ENCODE measurements around the gene CMSS1. TPM values are rescaled to one million over a fixed set of nuclear protein-coding genes. Genes with fewer than 3 reads are reported as not detected.

CMSS1 gene
- total and polyA plus RNA-seq, 7 experiments from 2014 or later = 14.9 to 47.7 (median 18.4) TPM

GRCh38 chr3:100022506-100022905 is 204.8 kb downstream of the CMSS1 start:
- H3K27ac Mint-ChIP-seq = no peak overlapping the region
- DNase-seq (no peak), ATAC-seq (no peak)
- no peaks in the 10 kb centered on the region for H3K9me3 Mint-ChIP-seq
- intact Hi-C loops (cut with micrococcal nuclease) = no loop called here
- no peak overlapping the region for H3K27ac ChIP-seq (ENCODE audit: low read depth, low read length)
- ChIA-PET CTCF (interaction anchor here (0.6 kb wide), 1 partner anchor 1612 kb away, joined by 3 read pairs; no protein-coding TSS in a partner anchor), POLR2A (no interaction called here)
- peaks cover 0 to 4% (median 0%) of the 10 kb centered on the region in 7 donors for H3K4me1 Mint-ChIP-seq
- no peaks in the 10 kb centered on the region for H3K27me3 Mint-ChIP-seq
- H3K36me3 Mint-ChIP-seq = peaks cover 0 to 38% (median 17%) of the 10 kb centered on the region in 5 donors
- no peak overlapping the region for H3K4me3 Mint-ChIP-seq
- H3K9me3 ChIP-seq (ENCODE audit: control insufficient read depth in 2 of 3, low read length in 3 of 3) = no peaks in the 10 kb centered on the region
- H3K4me1 ChIP-seq (ENCODE audit: control insufficient read depth in 2 of 2, insufficient read depth in 2 of 2, low read length in 2 of 2) = no peaks in the 10 kb centered on the region
- H3K27me3 ChIP-seq (ENCODE audit: control insufficient read depth in 2 of 2, insufficient read depth in 2 of 2, low read length in 2 of 2) = no peaks in the 10 kb centered on the region
- no peak overlapping the region for H3K4me3 ChIP-seq (ENCODE audit: low read length)
- H3K36me3 ChIP-seq (ENCODE audit: control insufficient read depth in 2 of 3, insufficient read depth in 3 of 3, low read length in 3 of 3) = peaks cover 0 to 4% (median 0%) of the 10 kb centered on the region in 3 experiments

DNA sequence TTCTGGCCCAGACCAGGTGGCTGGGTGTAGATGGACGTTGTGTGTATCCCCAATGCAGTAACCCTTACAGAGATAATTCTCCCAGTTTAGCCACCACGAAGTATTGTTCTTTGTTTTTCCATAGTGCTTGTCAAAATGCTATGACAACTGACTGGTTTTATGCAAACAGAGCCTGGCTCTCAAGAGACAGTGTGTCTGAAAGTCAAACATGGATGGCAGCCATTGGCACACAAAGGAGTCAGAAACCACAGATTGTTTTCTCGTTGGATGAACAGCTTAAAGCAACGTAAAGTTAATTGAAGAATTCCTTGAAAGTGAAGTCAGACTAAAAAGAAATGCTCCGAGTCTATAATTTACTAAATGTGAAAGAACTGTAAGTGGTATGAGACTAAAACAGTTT is 205.5 kb downstream of the CMSS1 start:
- H3K9me3 Mint-ChIP-seq = no peaks in the 10 kb centered on the region
- ChIA-PET POLR2A (no interaction called here), CTCF (no interaction called here)
- H3K27ac ChIP-seq (ENCODE audit: low read depth, low read length) = no peak overlapping the region
- DNase-seq (no peak), ATAC-seq (no peak)
- no peak overlapping the region for H3K4me3 ChIP-seq (ENCODE audit: low read length)
- H3K27me3 ChIP-seq (ENCODE audit: control insufficient read depth in 2 of 2, insufficient read depth in 2 of 2, low read length in 2 of 2) = no peaks in the 10 kb centered on the region
- no peak overlapping the region for H3K27ac Mint-ChIP-seq
- H3K36me3 Mint-ChIP-seq = peaks cover 0 to 35% (median 17%) of the 10 kb centered on the region in 5 donors
- no peaks in the 10 kb centered on the region for H3K27me3 Mint-ChIP-seq
- H3K4me1 ChIP-seq (ENCODE audit: control insufficient read depth in 2 of 2, insufficient read depth in 2 of 2, low read length in 2 of 2) = no peaks in the 10 kb centered on the region
- no peak overlapping the region for H3K4me3 Mint-ChIP-seq
- intact Hi-C loops (cut with micrococcal nuclease) = no loop called here
- peaks cover 0 to 4% (median 0%) of the 10 kb centered on the region in 7 donors for H3K4me1 Mint-ChIP-seq
- H3K36me3 ChIP-seq (ENCODE audit: control insufficient read depth in 2 of 3, insufficient read depth in 3 of 3, low read length in 3 of 3) = peaks cover 0 to 4% (median 0%) of the 10 kb centered on the region in 3 experiments
- no peaks in the 10 kb centered on the region for H3K9me3 ChIP-seq (ENCODE audit: control insufficient read depth in 2 of 3, low read length in 3 of 3)

- H3K4me3 Mint-ChIP-seq = no peak overlapping the region
- ATAC-seq = no peak
- POLR2A ChIA-PET = no interaction called here
Observed at GRCh38 chr3:100023595-100023994, 205.9 kb downstream of the CMSS1 start.

DNA sequence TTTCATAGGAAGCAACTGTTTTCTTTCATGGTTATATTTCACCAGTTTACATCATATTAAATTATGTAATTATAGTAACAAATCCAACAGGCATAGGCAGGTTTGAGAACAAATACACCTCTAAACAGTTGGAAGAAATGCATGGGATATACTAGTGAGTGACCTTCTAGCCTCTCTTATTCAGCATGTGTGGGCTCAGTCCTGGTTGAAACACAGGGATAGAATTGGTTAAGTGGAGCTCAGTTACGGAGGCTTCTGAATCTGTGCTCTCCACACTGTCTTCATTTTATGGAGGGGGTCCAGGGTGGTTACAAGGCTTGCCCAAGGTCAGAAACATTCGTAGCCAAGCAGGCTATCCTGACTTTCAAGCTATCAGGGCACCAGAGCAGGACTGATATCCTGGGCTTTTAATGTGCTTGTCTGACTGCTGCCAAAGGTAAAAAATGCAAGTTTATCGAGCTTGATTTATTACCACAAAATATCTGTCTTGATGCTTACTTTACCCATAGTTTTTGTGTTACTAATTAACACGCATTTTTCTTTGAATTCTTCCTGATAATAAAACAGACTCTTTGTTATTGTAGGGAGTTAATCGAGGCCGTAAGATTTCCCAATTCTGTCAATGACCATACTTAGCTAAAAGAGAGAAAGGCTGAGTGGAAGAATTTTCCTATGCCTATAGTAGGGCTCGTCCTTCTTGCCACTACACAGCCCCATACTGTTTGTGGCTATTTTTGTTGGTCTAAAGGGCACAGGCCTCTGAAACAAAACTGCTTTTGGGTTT is 207.1 kb downstream of the CMSS1 start:
- no peak overlapping the region for H3K27ac ChIP-seq (ENCODE audit: low read depth, low read length)
- H3K4me3 ChIP-seq (ENCODE audit: low read length) = no peak overlapping the region
- H3K9me3 ChIP-seq (ENCODE audit: control insufficient read depth in 2 of 3, low read length in 3 of 3) = no peaks in the 10 kb centered on the region
- ATAC-seq = no peak
- CTCF ChIA-PET = no interaction called here
- Mint-ChIP-seq H3K27ac (no peak overlapping the region), H3K36me3 (peaks cover 0 to 28% (median 13%) of the 10 kb centered on the region in 5 donors), H3K4me1 (no peaks in the 10 kb centered on the region), H3K4me3 (no peak overlapping the region), H3K27me3 (no peaks in the 10 kb centered on the region), H3K9me3 (no peaks in the 10 kb centered on the region)
- H3K4me1 ChIP-seq (ENCODE audit: control insufficient read depth in 2 of 2, insufficient read depth in 2 of 2, low read length in 2 of 2) = no peaks in the 10 kb centered on the region
- POLR2A ChIA-PET = no interaction called here
- no peaks in the 10 kb centered on the region for H3K27me3 ChIP-seq (ENCODE audit: control insufficient read depth in 2 of 2, insufficient read depth in 2 of 2, low read length in 2 of 2)
- DNase-seq = no peak
- H3K36me3 ChIP-seq (ENCODE audit: control insufficient read depth in 2 of 3, insufficient read depth in 3 of 3, low read length in 3 of 3) = peaks cover 0 to 4% (median 0%) of the 10 kb centered on the region in 3 experiments
- intact Hi-C loops (cut with micrococcal nuclease) = no loop called here

More at GRCh38 chr3:100023595-100023994, 205.9 kb downstream of the CMSS1 start:
- no peaks in the 10 kb centered on the region for H3K9me3 ChIP-seq (ENCODE audit: control insufficient read depth in 2 of 3, low read length in 3 of 3)
- peaks cover 0 to 4% (median 0%) of the 10 kb centered on the region in 3 experiments for H3K36me3 ChIP-seq (ENCODE audit: control insufficient read depth in 2 of 3, insufficient read depth in 3 of 3, low read length in 3 of 3)
- no peak overlapping the region for H3K4me3 ChIP-seq (ENCODE audit: low read length)
- Mint-ChIP-seq H3K27ac (no peak overlapping the region), H3K4me1 (peaks cover 0 to 4% (median 0%) of the 10 kb centered on the region in 7 donors), H3K27me3 (no peaks in the 10 kb centered on the region), H3K36me3 (peaks cover 0 to 32% (median 14%) of the 10 kb centered on the region in 5 donors), H3K9me3 (no peaks in the 10 kb centered on the region)
- CTCF ChIA-PET = no interaction called here
- no peak overlapping the region for H3K27ac ChIP-seq (ENCODE audit: low read depth, low read length)
- no peaks in the 10 kb centered on the region for H3K27me3 ChIP-seq (ENCODE audit: control insufficient read depth in 2 of 2, insufficient read depth in 2 of 2, low read length in 2 of 2)
- intact Hi-C loops (cut with micrococcal nuclease) = no loop called here
- no peaks in the 10 kb centered on the region for H3K4me1 ChIP-seq (ENCODE audit: control insufficient read depth in 2 of 2, insufficient read depth in 2 of 2, low read length in 2 of 2)
- no peak for DNase-seq

GRCh38 chr3:100027321-100027720 is 209.7 kb downstream of the CMSS1 start:
- Mint-ChIP-seq H3K4me1 (peaks cover 0 to 7% (median 0%) of the 10 kb centered on the region in 7 donors), H3K27ac (no peak overlapping the region), H3K9me3 (no peaks in the 10 kb centered on the region), H3K36me3 (peaks cover 0 to 31% (median 15%) of the 10 kb centered on the region in 5 donors), H3K4me3 (no peak overlapping the region), H3K27me3 (no peaks in the 10 kb centered on the region)
- Histone ChIP-seq H3K27me3 (ENCODE audit: control insufficient read depth in 2 of 2, insufficient read depth in 2 of 2, low read length in 2 of 2) (no peaks in the 10 kb centered on the region), H3K4me3 (ENCODE audit: low read length) (no peak overlapping the region), H3K27ac (ENCODE audit: low read depth, low read length) (no peak overlapping the region), H3K4me1 (ENCODE audit: control insufficient read depth in 2 of 2, insufficient read depth in 2 of 2, low read length in 2 of 2) (no peaks in the 10 kb centered on the region), H3K36me3 (ENCODE audit: control insufficient read depth in 2 of 3, insufficient read depth in 3 of 3, low read length in 3 of 3) (peaks cover 0 to 4% (median 0%) of the 10 kb centered on the region in 3 experiments), H3K9me3 (ENCODE audit: control insufficient read depth in 2 of 3, low read length in 3 of 3) (no peaks in the 10 kb centered on the region)
- ATAC-seq (no peak), DNase-seq (no peak)
- intact Hi-C loops (cut with micrococcal nuclease) = no loop called here
- ChIA-PET POLR2A (no interaction called here), CTCF (no interaction called here)

DNA sequence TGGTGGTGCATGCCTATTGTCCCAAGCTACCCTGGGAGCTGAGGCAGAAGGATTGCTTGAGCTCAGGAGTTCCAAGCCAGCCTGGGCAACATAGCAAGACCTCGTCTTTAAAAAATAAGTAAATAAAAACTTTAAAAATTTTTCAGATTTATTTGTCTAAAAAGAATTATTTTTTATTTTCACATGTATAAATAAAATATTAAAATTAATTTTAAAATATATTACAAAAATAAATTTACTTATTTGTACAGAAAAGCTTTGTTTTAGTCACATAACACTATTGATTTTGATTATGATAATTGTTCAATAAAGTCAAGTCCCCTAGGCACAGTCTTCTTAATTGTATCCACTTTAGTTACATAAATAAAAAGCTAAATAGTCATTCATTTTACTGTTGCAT is 211.4 kb downstream of the CMSS1 start:
- no peak overlapping the region for H3K27ac Mint-ChIP-seq
- no peaks in the 10 kb centered on the region for H3K27me3 ChIP-seq (ENCODE audit: control insufficient read depth in 2 of 2, insufficient read depth in 2 of 2, low read length in 2 of 2)
- H3K36me3 ChIP-seq (ENCODE audit: control insufficient read depth in 2 of 3, insufficient read depth in 3 of 3, low read length in 3 of 3) = peaks cover 0 to 4% (median 0%) of the 10 kb centered on the region in 3 experiments
- no peak for ATAC-seq
- DNase-seq = no peak
- H3K9me3 ChIP-seq (ENCODE audit: control insufficient read depth in 2 of 3, low read length in 3 of 3) = no peaks in the 10 kb centered on the region
- ChIA-PET POLR2A (no interaction called here), CTCF (no interaction called here)
- intact Hi-C loops (cut with micrococcal nuclease) = no loop called here
- no peaks in the 10 kb centered on the region for H3K4me1 ChIP-seq (ENCODE audit: control insufficient read depth in 2 of 2, insufficient read depth in 2 of 2, low read length in 2 of 2)
- H3K27me3 Mint-ChIP-seq = no peaks in the 10 kb centered on the region
- H3K4me3 ChIP-seq (ENCODE audit: low read length) = no peak overlapping the region
- no peak overlapping the region for H3K4me3 Mint-ChIP-seq
- H3K4me1 Mint-ChIP-seq = peaks cover 0 to 7% (median 0%) of the 10 kb centered on the region in 7 donors
- no peaks in the 10 kb centered on the region for H3K9me3 Mint-ChIP-seq
- H3K27ac ChIP-seq (ENCODE audit: low read depth, low read length) = no peak overlapping the region
- H3K36me3 Mint-ChIP-seq = peaks cover 0 to 25% (median 5%) of the 10 kb centered on the region in 5 donors

DNA sequence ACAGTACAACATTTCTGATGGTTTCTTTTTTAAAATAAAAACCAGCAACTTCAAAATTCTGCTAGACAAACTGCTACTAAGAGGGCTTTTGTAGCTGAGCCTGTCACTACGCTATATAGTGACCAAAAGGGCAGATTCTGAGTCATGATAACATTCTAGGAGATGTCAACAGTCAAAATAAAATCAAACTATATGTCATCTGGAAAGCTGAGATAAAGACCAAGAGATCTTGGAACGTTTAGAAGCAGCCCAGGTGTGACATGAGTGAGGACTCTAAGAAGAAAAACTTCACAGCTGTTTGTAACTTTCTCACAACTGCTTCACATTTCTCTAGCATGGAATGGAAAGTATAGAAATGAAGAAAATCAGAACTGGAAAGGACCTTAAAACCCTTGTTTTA is 212.0 kb downstream of the CMSS1 start:
- H3K4me3 Mint-ChIP-seq = no peak overlapping the region
- DNase-seq (no peak), ATAC-seq (no peak)
- Histone ChIP-seq H3K36me3 (ENCODE audit: control insufficient read depth in 2 of 3, insufficient read depth in 3 of 3, low read length in 3 of 3) (peaks cover 0 to 4% (median 0%) of the 10 kb centered on the region in 3 experiments), H3K9me3 (ENCODE audit: control insufficient read depth in 2 of 3, low read length in 3 of 3) (no peaks in the 10 kb centered on the region), H3K27ac (ENCODE audit: low read depth, low read length) (no peak overlapping the region), H3K4me1 (ENCODE audit: control insufficient read depth in 2 of 2, insufficient read depth in 2 of 2, low read length in 2 of 2) (no peaks in the 10 kb centered on the region), H3K27me3 (ENCODE audit: control insufficient read depth in 2 of 2, insufficient read depth in 2 of 2, low read length in 2 of 2) (no peaks in the 10 kb centered on the region), H3K4me3 (ENCODE audit: low read length) (no peak overlapping the region)
- POLR2A ChIA-PET = no interaction called here
- no peaks in the 10 kb centered on the region for H3K27me3 Mint-ChIP-seq
- H3K36me3 Mint-ChIP-seq = peaks cover 0 to 21% (median 5%) of the 10 kb centered on the region in 5 donors
- peaks cover 0 to 7% (median 0%) of the 10 kb centered on the region in 7 donors for H3K4me1 Mint-ChIP-seq
- H3K9me3 Mint-ChIP-seq = no peaks in the 10 kb centered on the region
- CTCF ChIA-PET = no interaction called here
- H3K27ac Mint-ChIP-seq = no peak overlapping the region
- intact Hi-C loops (cut with micrococcal nuclease) = no loop called here

Measured in naive thymus-derived CD4-positive, alpha-beta T cell (primary cell).